ENCODE measurements around the gene RIMS4. TPM values are rescaled to one million over a fixed set of nuclear protein-coding genes. Genes with fewer than 3 reads are reported as not detected.

The RIMS4 gene
- total and polyA plus RNA-seq, 2 of the 13 experiments (the other 11 are each of a cell fraction or from before 2014, with no cell fraction given), result 0.01 to 0.07 TPM

DNA sequence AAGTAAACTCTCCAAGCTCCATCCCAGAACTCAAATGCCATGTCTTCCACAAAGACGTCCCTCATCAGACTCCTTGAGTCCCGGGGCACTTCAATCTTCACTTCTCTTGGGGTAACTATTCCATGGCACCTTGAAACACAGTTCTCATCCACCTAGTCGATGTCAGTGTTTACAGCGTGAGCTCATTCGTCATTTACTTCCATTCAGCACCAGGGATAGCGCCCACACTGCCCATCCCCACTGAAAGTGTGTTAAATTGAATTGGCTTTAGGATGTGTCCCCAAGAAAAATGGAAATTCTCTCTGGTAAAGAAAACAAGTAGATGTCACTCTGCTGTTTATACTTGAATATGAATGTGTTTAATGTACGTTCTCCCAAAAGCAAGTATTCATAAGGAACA is 33.4 kb downstream of the RIMS4 start (continued):
- TF ChIP-seq, protein P1, sequence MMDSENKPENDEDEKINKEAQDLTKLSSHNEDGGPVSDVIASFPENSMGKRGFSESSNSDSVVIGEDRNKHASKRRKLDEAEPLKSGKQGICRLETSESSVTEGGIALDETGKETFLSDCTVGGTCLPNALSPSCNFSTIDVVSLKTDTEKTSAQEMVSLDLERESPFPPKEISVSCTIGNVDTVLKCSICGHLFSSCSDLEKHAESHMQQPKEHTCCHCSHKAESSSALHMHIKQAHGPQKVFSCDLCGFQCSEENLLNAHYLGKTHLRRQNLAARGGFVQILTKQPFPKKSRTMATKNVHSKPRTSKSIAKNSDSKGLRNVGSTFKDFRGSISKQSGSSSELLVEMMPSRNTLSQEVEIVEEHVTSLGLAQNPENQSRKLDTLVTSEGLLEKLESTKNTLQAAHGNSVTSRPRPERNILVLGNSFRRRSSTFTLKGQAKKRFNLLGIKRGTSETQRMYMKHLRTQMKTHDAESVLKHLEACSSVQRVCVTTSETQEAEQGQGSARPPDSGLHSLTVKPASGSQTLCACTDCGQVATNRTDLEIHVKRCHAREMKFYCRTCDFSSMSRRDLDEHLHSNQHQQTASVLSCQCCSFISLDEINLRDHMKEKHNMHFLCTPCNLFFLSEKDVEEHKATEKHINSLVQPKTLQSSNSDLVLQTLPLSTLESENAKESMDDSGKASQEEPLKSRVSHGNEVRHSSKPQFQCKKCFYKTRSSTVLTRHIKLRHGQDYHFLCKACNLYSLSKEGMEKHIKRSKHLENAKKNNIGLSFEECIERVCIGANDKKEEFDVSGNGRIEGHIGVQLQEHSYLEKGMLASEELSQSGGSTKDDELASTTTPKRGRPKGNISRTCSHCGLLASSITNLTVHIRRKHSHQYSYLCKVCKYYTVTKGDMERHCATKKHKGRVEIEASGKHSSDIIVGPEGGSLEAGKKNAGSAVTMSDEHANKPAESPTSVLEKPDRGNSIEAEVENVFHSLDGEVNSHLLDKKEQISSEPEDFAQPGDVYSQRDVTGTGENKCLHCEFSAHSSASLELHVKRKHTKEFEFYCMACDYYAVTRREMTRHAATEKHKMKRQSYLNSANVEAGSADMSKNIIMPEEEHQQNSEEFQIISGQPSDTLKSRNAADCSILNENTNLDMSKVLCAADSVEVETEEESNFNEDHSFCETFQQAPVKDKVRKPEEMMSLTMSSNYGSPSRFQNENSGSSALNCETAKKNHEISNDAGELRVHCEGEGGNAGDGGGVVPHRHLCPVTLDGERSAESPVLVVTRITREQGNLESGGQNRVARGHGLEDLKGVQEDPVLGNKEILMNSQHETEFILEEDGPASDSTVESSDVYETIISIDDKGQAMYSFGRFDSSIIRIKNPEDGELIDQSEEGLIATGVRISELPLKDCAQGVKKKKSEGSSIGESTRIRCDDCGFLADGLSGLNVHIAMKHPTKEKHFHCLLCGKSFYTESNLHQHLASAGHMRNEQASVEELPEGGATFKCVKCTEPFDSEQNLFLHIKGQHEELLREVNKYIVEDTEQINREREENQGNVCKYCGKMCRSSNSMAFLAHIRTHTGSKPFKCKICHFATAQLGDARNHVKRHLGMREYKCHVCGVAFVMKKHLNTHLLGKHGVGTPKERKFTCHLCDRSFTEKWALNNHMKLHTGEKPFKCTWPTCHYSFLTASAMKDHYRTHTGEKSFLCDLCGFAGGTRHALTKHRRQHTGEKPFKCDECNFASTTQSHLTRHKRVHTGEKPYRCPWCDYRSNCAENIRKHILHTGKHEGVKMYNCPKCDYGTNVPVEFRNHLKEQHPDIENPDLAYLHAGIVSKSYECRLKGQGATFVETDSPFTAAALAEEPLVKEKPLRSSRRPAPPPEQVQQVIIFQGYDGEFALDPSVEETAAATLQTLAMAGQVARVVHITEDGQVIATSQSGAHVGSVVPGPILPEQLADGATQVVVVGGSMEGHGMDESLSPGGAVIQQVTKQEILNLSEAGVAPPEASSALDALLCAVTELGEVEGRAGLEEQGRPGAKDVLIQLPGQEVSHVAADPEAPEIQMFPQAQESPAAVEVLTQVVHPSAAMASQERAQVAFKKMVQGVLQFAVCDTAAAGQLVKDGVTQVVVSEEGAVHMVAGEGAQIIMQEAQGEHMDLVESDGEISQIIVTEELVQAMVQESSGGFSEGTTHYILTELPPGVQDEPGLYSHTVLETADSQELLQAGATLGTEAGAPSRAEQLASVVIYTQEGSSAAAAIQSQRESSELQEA (CRISPR knock-in tag; IDR thresholded peaks at IDR 0.05; ENCODE audit: not compliant biosample characterization), result no peak
- TF ChIP-seq, protein P2, sequence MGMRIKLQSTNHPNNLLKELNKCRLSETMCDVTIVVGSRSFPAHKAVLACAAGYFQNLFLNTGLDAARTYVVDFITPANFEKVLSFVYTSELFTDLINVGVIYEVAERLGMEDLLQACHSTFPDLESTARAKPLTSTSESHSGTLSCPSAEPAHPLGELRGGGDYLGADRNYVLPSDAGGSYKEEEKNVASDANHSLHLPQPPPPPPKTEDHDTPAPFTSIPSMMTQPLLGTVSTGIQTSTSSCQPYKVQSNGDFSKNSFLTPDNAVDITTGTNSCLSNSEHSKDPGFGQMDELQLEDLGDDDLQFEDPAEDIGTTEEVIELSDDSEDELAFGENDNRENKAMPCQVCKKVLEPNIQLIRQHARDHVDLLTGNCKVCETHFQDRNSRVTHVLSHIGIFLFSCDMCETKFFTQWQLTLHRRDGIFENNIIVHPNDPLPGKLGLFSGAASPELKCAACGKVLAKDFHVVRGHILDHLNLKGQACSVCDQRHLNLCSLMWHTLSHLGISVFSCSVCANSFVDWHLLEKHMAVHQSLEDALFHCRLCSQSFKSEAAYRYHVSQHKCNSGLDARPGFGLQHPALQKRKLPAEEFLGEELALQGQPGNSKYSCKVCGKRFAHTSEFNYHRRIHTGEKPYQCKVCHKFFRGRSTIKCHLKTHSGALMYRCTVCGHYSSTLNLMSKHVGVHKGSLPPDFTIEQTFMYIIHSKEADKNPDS (CRISPR knock-in tag; IDR thresholded peaks at IDR 0.05), result no peak
- TF ChIP-seq RFX5 (IDR thresholded peaks at IDR 0.05; ENCODE audit: low read depth, low read length), result no peak
- peak; percentile 28; the same call in 1 of the 2 replicates for TF ChIP-seq SOX5 (CRISPR knock-in tag; IDR thresholded peaks at IDR 0.05; ENCODE audit: borderline replicate concordance)
- TF ChIP-seq YEATS4 (CRISPR knock-in tag; IDR thresholded peaks at IDR 0.05; ENCODE audit: borderline replicate concordance), result no peak
- TF ChIP-seq TCF12 (IDR thresholded peaks at IDR 0.05), result no peak
- TF ChIP-seq TCF12 (CRISPR knock-in tag; IDR thresholded peaks at IDR 0.05), result no peak
- no peak for TF ChIP-seq FLYWCH1 (CRISPR knock-in tag; IDR thresholded peaks at IDR 0.05)
- TF ChIP-seq STAG1 (CRISPR knock-in tag; IDR thresholded peaks at IDR 0.05), result no peak
- TF ChIP-seq TRIM24 (CRISPR knock-in tag; IDR thresholded peaks at IDR 0.05), result no peak
- TF ChIP-seq MBD4 (IDR thresholded peaks at IDR 0.05; ENCODE audit: borderline replicate concordance, low read length), result no peak
- TF ChIP-seq, protein P3, sequence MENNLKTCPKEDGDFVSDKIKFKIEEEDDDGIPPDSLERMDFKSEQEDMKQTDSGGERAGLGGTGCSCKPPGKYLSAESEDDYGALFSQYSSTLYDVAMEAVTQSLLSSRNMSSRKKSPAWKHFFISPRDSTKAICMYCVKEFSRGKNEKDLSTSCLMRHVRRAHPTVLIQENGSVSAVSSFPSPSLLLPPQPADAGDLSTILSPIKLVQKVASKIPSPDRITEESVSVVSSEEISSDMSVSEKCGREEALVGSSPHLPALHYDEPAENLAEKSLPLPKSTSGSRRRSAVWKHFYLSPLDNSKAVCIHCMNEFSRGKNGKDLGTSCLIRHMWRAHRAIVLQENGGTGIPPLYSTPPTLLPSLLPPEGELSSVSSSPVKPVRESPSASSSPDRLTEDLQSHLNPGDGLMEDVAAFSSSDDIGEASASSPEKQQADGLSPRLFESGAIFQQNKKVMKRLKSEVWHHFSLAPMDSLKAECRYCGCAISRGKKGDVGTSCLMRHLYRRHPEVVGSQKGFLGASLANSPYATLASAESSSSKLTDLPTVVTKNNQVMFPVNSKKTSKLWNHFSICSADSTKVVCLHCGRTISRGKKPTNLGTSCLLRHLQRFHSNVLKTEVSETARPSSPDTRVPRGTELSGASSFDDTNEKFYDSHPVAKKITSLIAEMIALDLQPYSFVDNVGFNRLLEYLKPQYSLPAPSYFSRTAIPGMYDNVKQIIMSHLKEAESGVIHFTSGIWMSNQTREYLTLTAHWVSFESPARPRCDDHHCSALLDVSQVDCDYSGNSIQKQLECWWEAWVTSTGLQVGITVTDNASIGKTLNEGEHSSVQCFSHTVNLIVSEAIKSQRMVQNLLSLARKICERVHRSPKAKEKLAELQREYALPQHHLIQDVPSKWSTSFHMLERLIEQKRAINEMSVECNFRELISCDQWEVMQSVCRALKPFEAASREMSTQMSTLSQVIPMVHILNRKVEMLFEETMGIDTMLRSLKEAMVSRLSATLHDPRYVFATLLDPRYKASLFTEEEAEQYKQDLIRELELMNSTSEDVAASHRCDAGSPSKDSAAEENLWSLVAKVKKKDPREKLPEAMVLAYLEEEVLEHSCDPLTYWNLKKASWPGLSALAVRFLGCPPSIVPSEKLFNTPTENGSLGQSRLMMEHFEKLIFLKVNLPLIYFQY (CRISPR knock-in tag; IDR thresholded peaks at IDR 0.05; ENCODE audit: borderline replicate concordance), result 0 out of 2 replicates have a peak, but pooled peaks have one; percentile 55
- TF ChIP-seq TEAD2 (CRISPR knock-in tag; IDR thresholded peaks at IDR 0.05), result no peak; the same call in 1 of the 2 replicates
- no peak for TF ChIP-seq BHLHE40 (IDR thresholded peaks at IDR 0.05; ENCODE audit: low read length)
- TF ChIP-seq CREM (IDR thresholded peaks at IDR 0.05), result no peak
- TF ChIP-seq CREM (CRISPR knock-in tag; IDR thresholded peaks at IDR 0.05), result no peak
- TF ChIP-seq GZF1 (CRISPR knock-in tag; IDR thresholded peaks at IDR 0.05), result no peak
- TF ChIP-seq HNRNPUL1 (IDR thresholded peaks at IDR 0.05; ENCODE audit: low read depth, low read length), result no peak
- TF ChIP-seq KLF6 (CRISPR knock-in tag; IDR thresholded peaks at IDR 0.05), result peak; percentile 83
